Activated T-cell treated with anti-CD3 and anti-CD28 coated beads for 48 hours (primary cell): Measurements from ENCODE around the gene ATP6V1E1.

Experiments
- DNase-seq: peaks from one replicate; pipeline ENCODE4 v3.0.0-alpha.2; 2020; ENCODE audit warnings: low read depth

The ATP6V1E1 gene

DNA sequence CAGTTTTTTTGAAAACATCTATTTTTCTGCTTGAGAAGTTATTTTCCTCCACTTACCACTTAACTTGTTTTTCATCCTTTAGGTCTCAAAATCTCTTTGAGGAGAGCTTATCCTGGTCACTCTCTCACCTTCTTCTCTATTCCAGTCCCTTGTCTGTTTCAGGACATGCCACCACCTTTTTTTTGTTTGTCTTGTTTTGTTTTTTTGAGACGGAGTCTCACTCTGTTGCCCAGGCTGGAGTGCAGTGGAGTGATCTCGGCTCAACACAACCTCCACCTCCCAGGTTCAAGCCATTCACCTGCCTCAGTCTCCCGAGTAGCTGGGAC is 5.4 kb upstream of the ATP6V1E1 start:
- DNase-seq: no peak

DNA sequence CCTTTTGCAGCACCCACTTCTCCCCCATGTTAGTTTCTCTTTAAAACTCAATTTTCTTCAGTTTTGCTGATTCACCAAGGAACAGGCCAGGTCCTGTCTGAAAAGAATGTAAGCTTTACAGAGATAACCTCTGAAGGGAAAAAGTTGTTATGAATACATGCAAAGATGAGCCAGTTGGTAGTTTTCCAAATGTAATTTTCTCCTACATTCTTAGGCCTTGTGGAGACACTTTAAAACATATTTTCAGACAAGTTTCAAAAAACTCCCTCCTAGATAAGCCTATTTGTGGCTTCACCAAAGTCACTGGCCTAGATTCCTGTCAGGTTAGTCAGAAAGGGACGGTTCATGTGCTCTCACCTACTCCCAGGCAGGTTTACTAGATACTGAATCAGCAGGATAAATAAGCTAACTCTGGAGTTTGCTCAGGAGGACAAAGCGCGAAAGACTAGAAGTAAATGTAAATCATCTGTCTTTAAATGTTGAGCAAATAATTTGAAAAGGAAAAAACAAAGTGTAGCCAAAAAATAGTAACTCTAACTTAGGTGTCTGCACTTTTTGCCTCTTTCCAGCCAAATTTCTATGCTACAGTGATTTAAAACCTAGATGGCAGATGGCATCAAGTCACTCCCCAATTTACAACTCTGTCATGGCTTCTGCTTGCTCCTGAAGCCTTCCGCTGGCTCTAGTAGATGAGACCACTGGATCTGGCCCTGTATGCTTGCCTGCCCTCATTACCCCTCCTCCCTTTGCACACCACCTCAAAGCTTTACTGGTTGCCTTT is 4.9 kb upstream of the ATP6V1E1 start:
- DNase-seq: no peak

GRCh38 chr22:17631076-17631565 is 2.6 kb upstream of the ATP6V1E1 start:
- no peak for DNase-seq

DNA sequence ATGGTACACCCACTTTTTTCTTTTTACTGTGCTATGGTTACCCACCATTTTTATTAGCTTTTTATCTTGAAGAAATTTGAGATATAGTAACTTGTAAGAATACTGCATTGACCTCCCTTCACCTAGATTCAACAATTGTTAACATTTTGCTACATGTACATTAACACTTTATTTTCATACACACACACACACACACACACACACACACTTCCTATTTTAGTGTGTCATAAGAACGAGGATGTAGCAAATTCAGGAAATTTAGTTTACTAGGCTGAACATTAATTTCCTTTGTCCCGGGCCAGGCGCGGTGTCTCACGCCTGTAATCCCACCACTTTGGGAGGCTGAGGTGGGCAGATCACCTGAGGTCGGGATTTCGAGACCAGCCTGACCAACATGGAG is 1.1 kb upstream of the ATP6V1E1 start:
- no peak for DNase-seq

DNA sequence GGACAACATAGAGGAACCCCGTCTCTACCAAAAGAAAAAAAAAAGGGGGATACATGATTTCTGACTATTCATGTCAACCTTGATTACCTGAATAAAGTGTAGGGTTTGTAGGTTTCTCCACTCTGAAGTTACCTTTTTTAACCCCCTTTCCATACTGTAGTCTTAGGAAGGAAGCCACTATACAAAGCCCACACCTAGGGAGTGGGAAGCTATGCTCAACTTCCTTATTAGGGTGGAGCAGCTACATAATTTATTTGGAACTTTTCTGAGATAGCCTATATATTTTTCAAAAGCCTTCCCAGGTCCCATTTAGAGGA is 582 bp upstream of the ATP6V1E1 start:
- no peak for DNase-seq

DNA sequence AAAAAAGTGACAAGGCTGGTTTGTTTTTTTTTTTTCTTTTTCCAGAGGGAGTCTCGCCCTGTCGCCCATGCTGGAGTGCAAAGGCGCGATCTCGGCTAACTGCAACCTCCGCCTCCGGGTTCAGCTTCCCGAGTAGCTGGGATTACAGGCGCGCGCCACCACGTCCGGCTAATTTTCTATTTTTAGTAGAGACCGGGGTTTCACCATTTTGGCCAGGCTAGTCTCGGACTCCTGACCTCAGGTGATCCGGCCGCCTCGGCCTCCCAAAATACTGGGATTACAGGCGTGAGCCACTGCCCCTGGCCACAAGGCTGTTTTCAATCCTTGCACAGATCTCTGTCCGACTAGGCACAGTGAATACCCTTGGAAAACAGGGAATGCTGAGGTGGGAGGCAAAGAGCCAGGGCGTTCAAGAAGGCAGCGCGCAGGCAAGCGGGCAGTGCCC is 566 bp downstream of the ATP6V1E1 start:
- no peak for DNase-seq

- no peak for DNase-seq
Measured at GRCh38 chr22:17613280-17613679, 15.3 kb downstream of the ATP6V1E1 start.

DNA sequence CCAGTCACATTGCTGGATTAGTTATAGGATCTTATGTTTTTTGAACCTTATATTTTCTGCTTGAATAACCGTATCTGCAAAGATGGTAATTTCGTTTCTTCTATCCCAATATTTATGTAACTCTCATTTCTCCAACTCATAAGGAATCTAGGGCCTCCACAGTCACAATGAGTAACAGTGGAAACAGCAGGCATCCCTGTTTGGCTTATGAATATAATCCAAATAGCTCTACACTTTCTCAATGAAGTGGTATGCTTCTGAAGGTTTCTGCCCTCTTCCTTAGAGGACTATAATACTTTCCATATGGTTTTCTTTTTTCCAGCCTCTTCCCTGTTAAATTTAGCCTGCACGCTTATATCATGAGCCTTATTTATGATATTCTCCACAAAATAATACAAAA is 16.5 kb downstream of the ATP6V1E1 start:
- no peak for DNase-seq

- no peak for DNase-seq
Measured at GRCh38 chr22:17607891-17608521, 20.5 kb downstream of the ATP6V1E1 start.

GRCh38 chr22:17606496-17606895 is 22.1 kb downstream of the ATP6V1E1 start:
- no peak for DNase-seq

GRCh38 chr22:17603668-17604067 is 24.9 kb downstream of the ATP6V1E1 start:
- no peak for DNase-seq

DNA sequence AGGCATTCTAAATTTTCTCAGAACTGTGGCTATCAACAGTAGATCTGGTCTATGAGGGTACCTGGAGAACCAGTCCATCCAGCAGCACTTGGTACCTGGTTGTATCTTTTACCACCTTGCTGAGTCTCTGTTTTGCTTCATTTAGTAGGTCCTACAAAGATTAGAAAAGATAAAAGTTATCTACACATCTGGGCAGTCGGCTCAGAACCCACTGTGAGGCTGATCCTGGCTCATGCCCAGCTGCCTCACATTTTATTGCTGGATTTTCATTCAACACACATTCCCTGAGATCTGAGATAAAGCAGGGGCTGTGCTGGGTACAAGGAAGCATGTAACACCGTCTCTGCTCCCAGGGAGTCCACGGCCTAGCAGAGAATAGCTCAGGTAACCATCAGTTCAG is 27.5 kb downstream of the ATP6V1E1 start:
- no peak for DNase-seq

DNA sequence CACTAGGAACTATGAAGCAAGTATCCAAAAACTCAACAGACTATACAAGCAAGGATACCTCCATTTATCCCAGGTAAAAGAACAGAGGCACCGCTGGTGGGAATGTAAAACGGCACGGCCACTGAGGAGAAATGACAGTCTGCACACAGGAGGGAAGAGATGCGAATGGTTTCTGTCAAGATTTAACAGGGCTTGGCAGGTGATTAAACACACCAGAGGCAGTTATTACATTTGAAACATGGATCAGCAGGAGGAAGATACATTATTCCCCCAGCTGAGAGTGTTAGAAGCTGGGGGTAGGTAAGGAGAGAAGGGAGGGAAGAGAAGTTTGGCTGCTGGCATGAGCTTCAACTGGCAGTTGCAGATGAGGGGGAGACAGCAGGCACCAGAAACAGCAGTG is 30.2 kb downstream of the ATP6V1E1 start:
- DNase-seq: no peak

DNA sequence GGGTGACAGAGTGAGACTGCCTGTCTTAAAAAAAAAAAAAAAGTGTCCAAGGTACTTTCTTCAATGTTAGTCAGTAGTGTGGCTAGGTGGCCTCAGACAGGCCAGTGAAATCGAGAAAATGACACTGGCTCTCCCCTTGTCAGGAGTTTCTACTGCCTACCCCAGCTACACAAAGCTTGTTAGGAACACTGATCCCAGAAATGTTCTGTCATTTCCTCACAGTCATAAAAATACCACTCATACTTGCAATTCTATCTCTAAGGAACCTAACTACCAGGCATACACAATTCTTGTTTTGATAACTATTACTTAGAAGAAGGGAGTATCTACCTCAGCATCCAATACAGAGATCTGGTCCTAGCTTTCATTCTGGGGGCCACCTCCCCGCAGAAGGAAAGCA is 31.3 kb downstream of the ATP6V1E1 start:
- no peak for DNase-seq

- DNase-seq: no peak
Measured at GRCh38 chr22:17596226-17596625, 32.3 kb downstream of the ATP6V1E1 start.

DNA sequence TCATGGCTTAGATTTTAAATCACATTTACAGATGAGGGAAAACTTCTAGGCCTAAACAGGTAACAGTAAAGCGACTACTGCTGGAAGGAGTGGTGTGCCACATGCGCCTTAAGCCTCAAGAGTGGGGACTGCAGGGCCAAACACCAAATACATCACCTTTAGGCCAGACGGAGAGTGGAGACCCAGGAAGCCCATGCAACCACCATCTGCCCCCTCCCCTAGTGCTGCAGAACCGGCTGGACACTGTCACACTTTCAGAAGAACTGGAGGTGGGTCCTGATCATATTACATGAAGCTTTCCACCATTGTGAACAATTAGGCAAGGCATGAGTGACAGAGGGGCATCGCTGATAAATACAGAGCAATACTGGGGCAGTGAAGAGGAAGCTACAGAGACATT is 36.3 kb downstream of the ATP6V1E1 start:
- DNase-seq: no peak

DNA sequence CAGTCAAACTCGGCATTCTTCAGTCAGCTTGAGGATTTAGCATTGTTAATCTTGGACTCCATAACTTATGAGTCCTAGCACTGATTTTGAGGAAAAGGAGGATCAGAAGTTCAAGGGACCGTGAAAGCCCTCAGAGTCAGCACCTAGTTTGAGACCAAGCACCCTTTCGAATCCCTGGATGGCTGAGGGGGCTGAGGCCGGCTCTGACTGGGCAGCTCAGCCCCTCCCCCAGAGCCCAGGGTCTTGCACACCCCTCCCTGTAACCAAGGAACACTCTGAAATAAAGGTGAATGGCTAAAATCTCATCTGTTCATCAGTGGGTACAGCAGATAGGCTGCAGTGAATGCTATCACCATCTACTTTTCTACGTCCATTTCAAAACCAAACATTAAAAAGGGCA is 38.0 kb downstream of the ATP6V1E1 start:
- no peak for DNase-seq

DNA sequence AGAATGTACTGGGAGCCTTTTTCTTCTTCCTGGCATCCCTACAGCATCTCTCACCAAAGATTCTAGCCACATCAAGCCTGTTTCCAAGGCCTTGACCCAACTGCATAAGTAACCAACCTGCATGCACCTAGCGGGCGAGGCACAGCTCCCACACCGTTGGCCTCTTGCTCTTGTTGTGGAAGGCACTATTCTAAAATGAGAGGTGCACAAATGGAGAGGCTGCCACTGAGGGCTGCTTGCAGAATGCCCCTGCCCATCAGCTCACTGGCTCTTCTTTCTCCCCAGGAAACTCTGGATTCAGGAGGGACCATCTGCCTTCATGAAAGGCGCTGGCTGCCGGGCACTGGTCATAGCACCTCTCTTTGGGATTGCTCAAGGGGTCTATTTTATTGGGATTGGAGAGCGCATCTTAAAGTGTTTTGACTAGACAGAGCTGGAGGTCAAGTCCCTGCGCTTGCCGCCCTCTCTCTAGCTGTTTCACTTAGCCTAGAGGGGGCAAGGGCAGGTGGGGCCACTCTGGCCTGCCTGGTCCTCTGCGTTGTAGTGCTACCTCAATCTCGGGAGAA is 38.7 kb downstream of the ATP6V1E1 start:
- no peak for DNase-seq

DNA sequence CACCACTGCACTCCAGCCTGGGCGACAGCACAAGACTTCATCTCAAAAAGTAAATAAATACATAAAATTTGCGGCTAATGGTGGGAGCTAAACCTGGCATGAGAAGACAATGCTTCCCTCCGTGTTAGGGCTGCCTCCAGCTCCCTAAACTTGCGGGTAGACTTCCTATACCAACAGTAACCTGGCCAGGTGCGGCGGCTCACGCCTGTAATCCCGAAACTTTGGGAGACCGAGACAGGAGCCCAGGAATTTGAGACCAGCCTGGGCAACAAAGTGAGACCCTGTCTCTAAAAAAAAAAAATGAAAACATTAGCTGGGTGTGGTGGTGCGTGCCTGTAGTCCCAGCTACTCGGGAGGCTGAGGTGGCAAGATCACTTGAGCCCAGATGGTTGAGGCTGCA is 39.9 kb downstream of the ATP6V1E1 start:
- DNase-seq: no peak

DNA sequence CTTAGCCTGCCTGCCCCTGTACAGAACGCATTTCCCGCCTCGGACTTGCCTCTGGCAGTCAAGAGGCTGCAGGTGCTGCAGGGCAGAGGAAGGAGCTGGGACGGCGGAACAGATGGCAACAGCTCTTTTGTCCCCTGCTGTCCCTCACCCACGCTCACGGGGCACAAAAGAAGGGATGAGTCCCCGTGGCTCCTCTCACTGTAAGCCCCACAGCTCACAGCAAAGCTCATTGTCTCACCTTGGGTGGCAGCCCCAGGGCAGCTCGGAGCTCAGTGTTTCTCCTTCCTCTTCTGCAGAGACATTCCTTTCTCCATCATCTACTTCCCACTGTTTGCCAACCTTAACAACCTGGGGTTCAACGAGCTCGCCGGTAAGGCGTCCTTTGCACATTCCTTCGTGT is 40.9 kb downstream of the ATP6V1E1 start:
- no peak for DNase-seq

DNA sequence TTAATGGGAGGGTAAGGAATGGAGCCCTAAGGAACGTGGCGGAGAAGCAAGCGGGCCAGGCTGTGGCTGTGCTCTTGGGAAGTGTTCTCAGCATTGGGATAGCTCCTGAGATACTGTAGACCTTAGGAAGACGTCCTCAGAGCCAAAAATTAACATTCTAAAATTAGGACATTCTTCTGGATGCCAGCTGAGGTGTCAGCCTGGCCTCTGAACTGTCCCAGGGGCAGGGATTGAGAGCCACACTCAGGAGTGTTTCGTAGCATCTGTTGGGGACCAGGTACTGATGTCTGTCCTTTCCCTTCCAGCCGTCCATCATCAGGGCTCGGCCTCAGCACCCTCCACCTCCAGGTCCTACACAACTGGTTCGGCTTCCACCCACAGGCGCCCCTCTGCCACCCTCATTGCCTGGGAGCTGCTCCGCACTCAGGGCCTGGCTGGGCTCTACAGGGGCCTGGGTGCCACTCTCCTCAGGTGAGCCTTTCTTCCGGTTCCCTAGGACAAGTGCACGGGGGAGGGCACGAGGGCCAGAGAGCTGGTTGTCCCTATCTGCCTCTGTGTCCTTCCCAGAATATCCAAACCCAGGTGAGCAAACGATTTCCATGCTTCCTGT is 41.6 kb downstream of the ATP6V1E1 start:
- DNase-seq: no peak

- no peak for DNase-seq
Measured at GRCh38 chr22:17583151-17583550, 45.4 kb downstream of the ATP6V1E1 start.

DNA sequence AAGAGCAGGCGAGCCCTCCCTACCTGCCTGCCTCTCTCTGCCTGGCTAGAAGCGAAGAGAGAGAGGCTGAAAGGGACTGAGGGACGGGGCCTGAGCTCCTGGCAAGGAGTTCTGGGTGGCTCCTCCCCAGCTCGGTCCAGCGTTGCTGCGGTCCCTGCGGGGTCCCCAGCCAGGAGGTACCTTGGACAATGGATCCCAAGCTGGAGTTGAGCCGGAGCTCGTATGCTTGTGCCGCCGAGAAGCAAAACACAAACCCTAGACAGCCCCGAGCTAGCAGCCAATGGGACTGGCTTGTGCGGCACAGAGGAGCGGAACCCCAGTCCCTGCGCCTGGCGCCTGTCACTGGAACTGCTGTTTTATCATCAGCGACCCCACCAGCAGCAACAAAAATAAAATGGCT is 46.9 kb downstream of the ATP6V1E1 start:
- no peak for DNase-seq
